GM12872 (cell line): ENCODE data around the gene PANK3.

ENCODE experiments used
- TF ChIP-seq, protein P1 (sequence below): IDR thresholded peaks from 3 replicates; pipeline ENCODE4 v1.5.1; 2011; ENCODE audit warnings: low read depth, mild to moderate bottlenecking, low read length, moderate library complexity; ENCODE audit not compliant: insufficient read depth

Gene PANK3

DNA sequence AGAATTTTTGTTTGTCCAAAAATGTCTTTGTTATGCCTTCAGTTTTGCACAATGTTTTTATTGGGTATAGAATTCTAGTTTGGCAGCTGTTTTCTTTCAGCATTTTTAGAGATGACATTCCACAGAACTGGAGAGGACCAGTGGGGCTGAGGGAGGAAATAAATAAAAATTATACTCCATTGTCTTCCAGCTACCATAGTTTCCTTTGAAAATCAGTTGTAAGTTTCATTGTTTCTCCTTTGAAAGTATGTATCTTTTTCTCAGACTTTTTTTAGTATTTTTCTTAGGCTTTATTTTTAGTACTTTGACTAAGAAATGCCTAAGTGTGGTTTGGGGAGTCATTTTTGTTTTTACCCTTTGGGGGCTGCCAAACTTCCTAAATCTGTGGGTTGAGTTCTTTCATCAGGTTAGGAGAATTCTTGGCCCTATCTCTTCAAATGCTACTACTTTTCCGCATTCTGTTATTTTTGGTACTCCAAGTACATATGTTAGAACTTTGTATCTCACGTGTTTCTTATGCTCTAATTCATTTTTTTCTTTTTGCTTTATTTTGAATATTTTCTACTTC lies 65.2 kb downstream of the PANK3 start:
- TF ChIP-seq, protein P1, sequence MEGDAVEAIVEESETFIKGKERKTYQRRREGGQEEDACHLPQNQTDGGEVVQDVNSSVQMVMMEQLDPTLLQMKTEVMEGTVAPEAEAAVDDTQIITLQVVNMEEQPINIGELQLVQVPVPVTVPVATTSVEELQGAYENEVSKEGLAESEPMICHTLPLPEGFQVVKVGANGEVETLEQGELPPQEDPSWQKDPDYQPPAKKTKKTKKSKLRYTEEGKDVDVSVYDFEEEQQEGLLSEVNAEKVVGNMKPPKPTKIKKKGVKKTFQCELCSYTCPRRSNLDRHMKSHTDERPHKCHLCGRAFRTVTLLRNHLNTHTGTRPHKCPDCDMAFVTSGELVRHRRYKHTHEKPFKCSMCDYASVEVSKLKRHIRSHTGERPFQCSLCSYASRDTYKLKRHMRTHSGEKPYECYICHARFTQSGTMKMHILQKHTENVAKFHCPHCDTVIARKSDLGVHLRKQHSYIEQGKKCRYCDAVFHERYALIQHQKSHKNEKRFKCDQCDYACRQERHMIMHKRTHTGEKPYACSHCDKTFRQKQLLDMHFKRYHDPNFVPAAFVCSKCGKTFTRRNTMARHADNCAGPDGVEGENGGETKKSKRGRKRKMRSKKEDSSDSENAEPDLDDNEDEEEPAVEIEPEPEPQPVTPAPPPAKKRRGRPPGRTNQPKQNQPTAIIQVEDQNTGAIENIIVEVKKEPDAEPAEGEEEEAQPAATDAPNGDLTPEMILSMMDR, result no peak

DNA sequence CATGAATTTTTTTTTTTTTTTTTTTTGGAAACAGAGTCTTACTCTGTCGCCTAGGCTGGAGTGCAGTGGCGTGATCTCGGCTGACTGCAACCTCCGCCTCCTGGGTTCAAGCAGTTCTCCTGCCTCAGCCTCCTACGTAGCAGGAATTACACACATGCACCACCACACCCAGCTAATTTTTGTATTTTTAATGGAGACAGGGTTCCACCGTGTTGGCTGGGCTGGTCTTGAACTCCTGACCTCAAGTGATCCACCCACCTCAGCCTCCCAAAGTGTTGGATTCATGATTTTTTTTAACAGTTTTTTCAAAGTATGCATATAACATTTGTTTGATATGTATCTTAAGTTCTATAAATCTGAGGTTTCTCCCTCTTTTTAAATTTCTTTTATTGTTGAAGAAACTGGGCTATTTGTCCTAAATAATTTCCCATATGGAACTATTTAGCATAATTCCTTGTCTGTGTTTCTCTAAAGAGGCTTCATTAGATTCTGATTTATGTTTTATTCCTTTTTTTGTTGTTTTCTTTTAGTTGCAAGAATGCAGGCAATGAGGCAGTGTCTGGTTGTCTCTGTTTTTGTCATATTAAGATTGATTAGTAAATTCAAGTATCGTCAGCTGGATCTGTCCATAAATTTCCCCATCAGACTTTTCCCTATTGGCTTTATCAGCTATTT lies 76.5 kb downstream of the PANK3 start:
- TF ChIP-seq, protein P1, result no peak
